ENCODE data around the gene ZSCAN31.
"Not testable (repeated sequence)": the region's sequence is repeated elsewhere in the genome, so short reads cannot be mapped to it uniquely, and the experiment has no call there.

ZSCAN31 gene

DNA sequence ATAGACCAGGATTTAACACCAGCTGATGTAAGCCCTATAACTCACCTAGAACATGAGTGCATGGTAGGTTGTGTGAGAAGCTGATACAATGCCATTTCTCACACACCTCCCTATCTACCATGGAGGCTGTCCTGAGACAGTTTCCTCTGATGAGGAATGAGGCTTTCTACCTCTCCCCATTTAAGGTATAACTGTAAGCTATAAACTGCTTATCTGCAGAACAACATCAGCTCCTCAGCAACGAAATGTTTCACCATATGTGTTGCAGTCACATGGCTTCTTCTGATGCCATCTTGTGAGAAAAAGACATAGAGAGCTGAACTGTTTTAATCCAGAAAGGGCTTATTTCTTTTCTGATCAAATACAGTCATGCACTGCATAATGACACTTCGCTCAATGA, 34.5 kb upstream of the ZSCAN31 start:
- Histone ChIP-seq H3K4me2 (ENCODE audit: low read length) (no peak overlapping the region), H3F3A (ENCODE audit: control insufficient read depth, insufficient read depth) (0 out of 2 replicates have a peak, but pooled peaks cover 4% of the 10 kb centered on the region), H3K9me2 (replicated peaks; ENCODE audit: control insufficient read depth, low read length) (no peaks in the 10 kb centered on the region), H3K27ac (ENCODE audit: low read depth, low read length) (no peak overlapping the region), H3K4me1 (ENCODE audit: control insufficient read depth, low read length) (peaks cover 22% of the 10 kb centered on the region), H3K79me2 (ENCODE audit: control insufficient read depth, low read length) (no peaks in the 10 kb centered on the region), H4K20me1 (ENCODE audit: control insufficient read depth, insufficient read depth, low read depth, low read length) (no peaks in the 10 kb centered on the region), H3K9me3 (ENCODE audit: control insufficient read depth, insufficient read depth, low read length) (no peaks in the 10 kb centered on the region), H3K4me3 (ENCODE audit: low read length) (no peak overlapping the region), H3K36me3 (ENCODE audit: control insufficient read depth, low read length) (peaks cover 13% of the 10 kb centered on the region), H3K27me3 (ENCODE audit: control insufficient read depth, low read length) (no peaks in the 10 kb centered on the region)
- no peak for TF ChIP-seq EZH2phosphoT487 (IDR thresholded peaks at IDR 0.05; ENCODE audit: borderline replicate concordance, low read length)
- TF ChIP-seq, protein P1, sequence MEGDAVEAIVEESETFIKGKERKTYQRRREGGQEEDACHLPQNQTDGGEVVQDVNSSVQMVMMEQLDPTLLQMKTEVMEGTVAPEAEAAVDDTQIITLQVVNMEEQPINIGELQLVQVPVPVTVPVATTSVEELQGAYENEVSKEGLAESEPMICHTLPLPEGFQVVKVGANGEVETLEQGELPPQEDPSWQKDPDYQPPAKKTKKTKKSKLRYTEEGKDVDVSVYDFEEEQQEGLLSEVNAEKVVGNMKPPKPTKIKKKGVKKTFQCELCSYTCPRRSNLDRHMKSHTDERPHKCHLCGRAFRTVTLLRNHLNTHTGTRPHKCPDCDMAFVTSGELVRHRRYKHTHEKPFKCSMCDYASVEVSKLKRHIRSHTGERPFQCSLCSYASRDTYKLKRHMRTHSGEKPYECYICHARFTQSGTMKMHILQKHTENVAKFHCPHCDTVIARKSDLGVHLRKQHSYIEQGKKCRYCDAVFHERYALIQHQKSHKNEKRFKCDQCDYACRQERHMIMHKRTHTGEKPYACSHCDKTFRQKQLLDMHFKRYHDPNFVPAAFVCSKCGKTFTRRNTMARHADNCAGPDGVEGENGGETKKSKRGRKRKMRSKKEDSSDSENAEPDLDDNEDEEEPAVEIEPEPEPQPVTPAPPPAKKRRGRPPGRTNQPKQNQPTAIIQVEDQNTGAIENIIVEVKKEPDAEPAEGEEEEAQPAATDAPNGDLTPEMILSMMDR (IDR thresholded peaks at IDR 0.05; ENCODE audit: low read depth, low read length, poor library complexity, severe bottlenecking), result no peak

DNA sequence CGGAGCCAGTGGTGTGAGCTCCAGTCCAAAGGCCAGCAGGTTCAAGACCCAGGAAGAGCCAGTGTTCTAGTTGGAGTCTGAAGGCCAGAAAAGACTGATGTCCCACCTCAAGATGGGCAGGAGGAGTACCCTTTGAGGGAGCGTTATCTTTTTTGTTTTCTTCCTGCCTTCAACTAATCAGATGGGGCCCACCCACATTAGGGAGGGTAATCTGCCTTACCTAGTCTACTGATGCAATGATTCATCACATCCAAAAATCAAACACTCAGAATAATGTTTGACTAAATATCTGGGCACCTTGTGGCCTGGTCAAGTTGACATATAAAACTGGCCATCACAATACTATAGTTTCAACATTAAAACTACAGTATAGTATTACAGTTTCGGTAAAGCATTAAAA, 33.5 kb upstream of the ZSCAN31 start:
- H3K4me3 ChIP-seq (ENCODE audit: low read length), result no peak overlapping the region
- no peak overlapping the region for H3K4me2 ChIP-seq (ENCODE audit: low read length)
- H3F3A ChIP-seq (ENCODE audit: control insufficient read depth, insufficient read depth), result 0 out of 2 replicates have a peak, but pooled peaks cover 4% of the 10 kb centered on the region
- H3K27ac ChIP-seq (ENCODE audit: low read depth, low read length), result no peak overlapping the region
- H3K9me2 ChIP-seq (replicated peaks; ENCODE audit: control insufficient read depth, low read length), result no peaks in the 10 kb centered on the region
- H3K36me3 ChIP-seq (ENCODE audit: control insufficient read depth, low read length), result peaks cover 19% of the 10 kb centered on the region
- peaks cover 22% of the 10 kb centered on the region for H3K4me1 ChIP-seq (ENCODE audit: control insufficient read depth, low read length)
- no peaks in the 10 kb centered on the region for H3K79me2 ChIP-seq (ENCODE audit: control insufficient read depth, low read length)
- TF ChIP-seq, protein P1 (IDR thresholded peaks at IDR 0.05; ENCODE audit: low read depth, low read length, poor library complexity, severe bottlenecking), result no peak
- TF ChIP-seq EZH2phosphoT487 (IDR thresholded peaks at IDR 0.05; ENCODE audit: borderline replicate concordance, low read length), result no peak
- no peaks in the 10 kb centered on the region for H3K27me3 ChIP-seq (ENCODE audit: control insufficient read depth, low read length)
- no peaks in the 10 kb centered on the region for H4K20me1 ChIP-seq (ENCODE audit: control insufficient read depth, insufficient read depth, low read depth, low read length)
- H3K9me3 ChIP-seq (ENCODE audit: control insufficient read depth, insufficient read depth, low read length), result no peaks in the 10 kb centered on the region

DNA sequence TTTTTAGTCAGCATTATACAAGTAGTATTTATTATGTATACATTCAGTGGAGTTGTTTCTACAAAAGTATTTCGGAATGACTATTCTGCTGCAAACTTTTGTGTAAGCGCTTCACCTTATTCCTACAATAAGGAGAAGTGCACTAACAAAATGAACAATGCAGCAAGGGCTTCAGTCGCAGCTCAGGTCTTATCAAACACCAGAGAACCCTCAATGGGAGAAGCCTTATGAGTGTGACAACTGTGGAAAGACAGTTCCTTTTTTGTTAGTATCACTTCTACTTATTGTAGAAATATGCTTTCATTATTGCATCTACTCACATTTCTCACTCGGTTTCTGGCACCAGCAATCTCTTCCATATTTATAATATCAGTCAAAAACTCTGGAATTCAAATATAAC, 32.6 kb upstream of the ZSCAN31 start:
- no peaks in the 10 kb centered on the region for H3F3A ChIP-seq (ENCODE audit: control insufficient read depth, insufficient read depth)

GRCh38 chr6:28365590-28365989, 29.6 kb upstream of the ZSCAN31 start:
- H3K79me2 ChIP-seq (ENCODE audit: control insufficient read depth, low read length); H3K9me2 ChIP-seq (replicated peaks; ENCODE audit: control insufficient read depth, low read length); H3K27ac ChIP-seq (ENCODE audit: low read depth, low read length); H3F3A ChIP-seq (ENCODE audit: control insufficient read depth, insufficient read depth); H4K20me1 ChIP-seq (ENCODE audit: control insufficient read depth, insufficient read depth, low read depth, low read length); H3K4me1 ChIP-seq (ENCODE audit: control insufficient read depth, low read length); H3K27me3 ChIP-seq (ENCODE audit: control insufficient read depth, low read length); H3K4me3 ChIP-seq (ENCODE audit: low read length); H3K4me2 ChIP-seq (ENCODE audit: low read length); H3K9me3 ChIP-seq (ENCODE audit: control insufficient read depth, insufficient read depth, low read length): not testable (repeated sequence)
- peaks cover 28% of the 10 kb centered on the region for H3K36me3 ChIP-seq (ENCODE audit: control insufficient read depth, low read length)

More for the DNA sequence above, 32.6 kb upstream of the ZSCAN31 start:
- peaks cover 26% of the 10 kb centered on the region for H3K36me3 ChIP-seq (ENCODE audit: control insufficient read depth, low read length)
- H3K27ac ChIP-seq (ENCODE audit: low read depth, low read length), result no peak overlapping the region
- no peak overlapping the region for H3K4me2 ChIP-seq (ENCODE audit: low read length)
- H3K4me3 ChIP-seq (ENCODE audit: low read length), result no peak overlapping the region
- no peaks in the 10 kb centered on the region for H3K9me3 ChIP-seq (ENCODE audit: control insufficient read depth, insufficient read depth, low read length)
- H3K4me1 ChIP-seq (ENCODE audit: control insufficient read depth, low read length), result peaks cover 22% of the 10 kb centered on the region
- no peaks in the 10 kb centered on the region for H4K20me1 ChIP-seq (ENCODE audit: control insufficient read depth, insufficient read depth, low read depth, low read length)
- TF ChIP-seq, protein P1 (IDR thresholded peaks at IDR 0.05; ENCODE audit: low read depth, low read length, poor library complexity, severe bottlenecking), result no peak
- no peak for TF ChIP-seq EZH2phosphoT487 (IDR thresholded peaks at IDR 0.05; ENCODE audit: borderline replicate concordance, low read length)
- no peaks in the 10 kb centered on the region for H3K27me3 ChIP-seq (ENCODE audit: control insufficient read depth, low read length)
- no peaks in the 10 kb centered on the region for H3K9me2 ChIP-seq (replicated peaks; ENCODE audit: control insufficient read depth, low read length)
- no peaks in the 10 kb centered on the region for H3K79me2 ChIP-seq (ENCODE audit: control insufficient read depth, low read length)
